GM21529 (cell line): ENCODE results near the gene ENO3.
"Not testable (repeated sequence)": the region's sequence is repeated elsewhere in the genome, so short reads cannot be mapped to it uniquely, and the experiment has no call there.

Experiments used
- ATAC-seq: cut with Tn5 transposase; IDR thresholded peaks from one replicate; pipeline ENCODE4 v1.9.1; 2021; ENCODE audit not compliant: unreplicated experiment

Gene ENO3

GRCh38 chr17:4950746-4951204, at the start of gene ENO3:
Gene ENO3 (plus strand): TSS chr17:4951119. CDS start chr17:4951830, 711 bp downstream.
- ATAC-seq, result no peak

- no peak for ATAC-seq
Measured at GRCh38 chr17:4901648-4902344, 49.1 kb upstream of the ENO3 start.

- ATAC-seq, result no peak
Measured at GRCh38 chr17:4902540-4902939, 48.4 kb upstream of the ENO3 start.

- ATAC-seq, result peak; percentile 42
Measured at GRCh38 chr17:4903051-4903818, 47.7 kb upstream of the ENO3 start, which contains the start of gene CHRNE. Gene CHRNE (minus strand): TSS chr17:4903098. CDS start chr17:4903063, 35 bp downstream.

- ATAC-seq, result not testable (repeated sequence)
Measured at GRCh38 chr17:4906642-4907041, 44.3 kb upstream of the ENO3 start.

- ATAC-seq, result no peak
Measured at GRCh38 chr17:4908301-4908700, 42.6 kb upstream of the ENO3 start.

GRCh38 chr17:4908711-4909496, 42.0 kb upstream of the ENO3 start:
- ATAC-seq, result peak; percentile 51

- ATAC-seq, result no peak
Measured at GRCh38 chr17:4913994-4914393, 36.9 kb upstream of the ENO3 start.

- not testable (repeated sequence) for ATAC-seq
Measured at GRCh38 chr17:4914551-4914950, 36.4 kb upstream of the ENO3 start.

- no peak for ATAC-seq
Measured at GRCh38 chr17:4919511-4920047, 31.3 kb upstream of the ENO3 start.

- no peak for ATAC-seq
Measured at GRCh38 chr17:4920351-4921048, 30.4 kb upstream of the ENO3 start.

- no peak for ATAC-seq
Measured at GRCh38 chr17:4921320-4921719, 29.6 kb upstream of the ENO3 start.

GRCh38 chr17:4926577-4927335, 24.2 kb upstream of the ENO3 start:
- ATAC-seq, result not testable (repeated sequence)

- ATAC-seq, result no peak
Measured at GRCh38 chr17:4928881-4929280, 22.0 kb upstream of the ENO3 start.

GRCh38 chr17:4931963-4932362, 19.0 kb upstream of the ENO3 start, which contains the start of gene GP1BA:
Gene GP1BA (plus strand): TSS chr17:4932277. CDS start chr17:4932605, 328 bp downstream.
- ATAC-seq, result no peak

- ATAC-seq, result no peak
Measured at GRCh38 chr17:4932756-4933155, 18.2 kb upstream of the ENO3 start.

GRCh38 chr17:4933646-4934045, 17.3 kb upstream of the ENO3 start:
- ATAC-seq, result no peak

GRCh38 chr17:4934173-4934979, 16.5 kb upstream of the ENO3 start:
- no peak for ATAC-seq

GRCh38 chr17:4935650-4936049, 15.3 kb upstream of the ENO3 start:
- ATAC-seq, result no peak
